NCI-H187 (cell line): ENCODE results near the gene BPIFB3.
"Not testable (repeated sequence)": the region's sequence is repeated elsewhere in the genome, so short reads cannot be mapped to it uniquely, and the experiment has no call there.

Source experiments
- DNase-seq, 2 experiments: peaks; one replicate each; lab custom pipeline; 2025; lab: John Stamatoyannopoulos, UW

BPIFB3 gene

GRCh38 chr20:33028875-33029274, 24.8 kb upstream of the BPIFB3 start:
- no peak for DNase-seq

- DNase-seq: no peak
Observed at GRCh38 chr20:33030076-33030475, 23.6 kb upstream of the BPIFB3 start.

- no peak for DNase-seq
Observed at GRCh38 chr20:33030569-33030968, 23.1 kb upstream of the BPIFB3 start.

- no peak for DNase-seq
Observed at GRCh38 chr20:33031531-33031930, 22.2 kb upstream of the BPIFB3 start, which contains the start of gene BPIFB6. TSS of gene BPIFB6 (plus strand) at chr20:33031648. CDS start at chr20:33031648, 0 bp downstream.

GRCh38 chr20:33032555-33032954, 21.1 kb upstream of the BPIFB3 start:
- DNase-seq: no peak

GRCh38 chr20:33033381-33033780, 20.3 kb upstream of the BPIFB3 start:
- DNase-seq: no peak

- no peak for DNase-seq
Observed at GRCh38 chr20:33034115-33034514, 19.6 kb upstream of the BPIFB3 start.

GRCh38 chr20:33034901-33035492, 18.7 kb upstream of the BPIFB3 start:
- no peak for DNase-seq

GRCh38 chr20:33037456-33037855, 16.2 kb upstream of the BPIFB3 start:
- no peak for DNase-seq

- no peak for DNase-seq
Observed at GRCh38 chr20:33038243-33038642, 15.5 kb upstream of the BPIFB3 start.

GRCh38 chr20:33042430-33042829, 11.3 kb upstream of the BPIFB3 start:
- no peak for DNase-seq

GRCh38 chr20:33042983-33043730, 10.5 kb upstream of the BPIFB3 start:
- no peak for DNase-seq

GRCh38 chr20:33043731-33044181, 9.9 kb upstream of the BPIFB3 start:
- DNase-seq: no peak

- not testable (repeated sequence) for DNase-seq
Observed at GRCh38 chr20:33045129-33045721, 8.5 kb upstream of the BPIFB3 start.

GRCh38 chr20:33046412-33046811, 7.3 kb upstream of the BPIFB3 start:
- DNase-seq: no peak

- no peak for DNase-seq
Observed at GRCh38 chr20:33051333-33051732, 2.4 kb upstream of the BPIFB3 start.

GRCh38 chr20:33054381-33054780, 678 bp downstream of the BPIFB3 start:
- DNase-seq: no peak

GRCh38 chr20:33054791-33055190, 1.1 kb downstream of the BPIFB3 start:
- DNase-seq: no peak

- no peak for DNase-seq
Observed at GRCh38 chr20:33059136-33059535, 5.4 kb downstream of the BPIFB3 start.

GRCh38 chr20:33059741-33060390, 6.2 kb downstream of the BPIFB3 start:
- DNase-seq: no peak

GRCh38 chr20:33061658-33062028, 7.9 kb downstream of the BPIFB3 start:
- DNase-seq: no peak

GRCh38 chr20:33062105-33062824, 8.6 kb downstream of the BPIFB3 start:
- DNase-seq: no peak
